HepG2 (cell line): ENCODE results near the gene BCL2L1. TPM values are rescaled to one million over a fixed set of nuclear protein-coding genes. Genes with fewer than 3 reads are reported as not detected.

Source experiments
- ATAC-seq: fragments of 200-7000 bp; cut with Tn5 transposase; 3 replicates; pipeline ENCODE4 v1.9.1; 2020; ENCODE audit warnings: mild to moderate bottlenecking, moderate library complexity
- BruUV-seq: library from RNA; stranded (reverse); fragments of 400-500 nt; replicated peaks from 2 replicates; lab custom pipeline; 2021; lab: Mats Ljungman, UMichigan
- CTCF ChIA-PET: fragments of 300-600 bp; formaldehyde crosslinking; extraction: SDS; loops from one replicate; lab custom pipeline; 2021; ENCODE audit warnings: low total read pairs, inconsistent platforms, low intra/inter-chr PET ratio; lab: Yijun Ruan, JAX
- POLR2A ChIA-PET: fragments of 350-600 bp; sonication (Branson Sonifier 250); formaldehyde crosslinking; loops from one replicate; lab custom pipeline; 2020; ENCODE audit warnings: antibody characterized with exemption, inconsistent platforms; lab: Yijun Ruan, JAX
- DNase-seq: peaks from one replicate; pipeline ENCODE4 v3.0.0-alpha.2; 2015; ENCODE audit warnings: low spot score
- FAIRE-seq: peaks from 3 replicates; lab custom pipeline; 2011; peaks lifted over from hg19 to GRCh38; lab: Jason Lieb, UNC
- H2AFZ ChIP-seq: one replicate; pipeline ENCODE4 v1.6.1; 2011; ENCODE audit warnings: low read length, inconsistent platforms
- H3K27ac ChIP-seq: fragments of 300-600 bp; 3 replicates; pipeline ENCODE4 v1.8.0; 2011; ENCODE audit warnings: mixed run types, mild to moderate bottlenecking, mixed read lengths, low read length, inconsistent platforms; ENCODE audit not compliant: insufficient read depth; ENCODE audit errors: extremely low read length
- H3K27me3 ChIP-seq, 2 experiments: fragments of 200-600 bp in 1 of 2; 2 replicates in 1 of 2; 3 replicates in 1 of 2; pipeline versions ENCODE4 v1.6.0 to v1.8.0; 2011; ENCODE audit warnings: low read length in 2 of 2, mild to moderate bottlenecking in 2 of 2, moderate library complexity in 2 of 2, inconsistent platforms in 1 of 2; ENCODE audit not compliant: insufficient read depth in 2 of 2, control insufficient read depth in 1 of 2
- H3K36me3 ChIP-seq, 2 experiments: fragments of 200-600 bp in 1 of 2; replicated peaks in 1 of 2; 2 replicates in 1 of 2; 3 replicates in 1 of 2; pipeline versions ENCODE4 v1.5.1 to v1.8.0; 2011; ENCODE audit warnings: low read length in 2 of 2, inconsistent platforms in 1 of 2; ENCODE audit not compliant: insufficient read depth in 2 of 2, control insufficient read depth in 1 of 2
- H3K4me1 ChIP-seq: 2 replicates; pipeline ENCODE4 v1.5.1; 2012; ENCODE audit warnings: low read length, inconsistent platforms; ENCODE audit not compliant: insufficient read depth
- H3K4me2 ChIP-seq: 2 replicates; pipeline ENCODE4 v1.6.0; 2011; ENCODE audit warnings: low read depth, low read length, inconsistent platforms
- H3K4me3 ChIP-seq, 3 experiments: fragments of 200-600 bp in 1 of 3; sonication (generic), shearing (Covaris generic) in 1 of 3; replicated peaks in 1 of 3; 2 replicates each; pipeline ENCODE4 v1.5.1; 2011 to 2016; ENCODE audit warnings: low read length in 3 of 3, inconsistent platforms in 2 of 3, low read depth in 2 of 3, mild to moderate bottlenecking in 2 of 3, control low read depth in 1 of 3, mixed read lengths in 1 of 3; ENCODE audit not compliant: insufficient read depth in 1 of 3
- H3K79me2 ChIP-seq: one replicate; pipeline ENCODE4 v1.6.1; 2011; ENCODE audit warnings: low read length, inconsistent platforms; ENCODE audit not compliant: insufficient read depth
- H3K9ac ChIP-seq: 2 replicates; pipeline ENCODE4 v1.6.0; 2011; ENCODE audit warnings: mild to moderate bottlenecking, low read depth, low read length, inconsistent platforms; ENCODE audit not compliant: insufficient read depth
- H3K9me3 ChIP-seq: 2 replicates; pipeline ENCODE4 v1.5.1; 2012; ENCODE audit warnings: mild to moderate bottlenecking, low read length
- H4K20me1 ChIP-seq: 2 replicates; pipeline ENCODE4 v1.6.0; 2011; ENCODE audit warnings: inconsistent platforms, mild to moderate bottlenecking, low read length, moderate library complexity; ENCODE audit not compliant: insufficient read depth
- AFF4 ChIP-seq: sonication (generic); formaldehyde crosslinking; IDR thresholded peaks from 2 replicates; pipeline ENCODE4 v1.4.0; 2020; ENCODE audit warnings: missing genetic modification reagents
- CBX5 ChIP-seq: sonication (generic); formaldehyde crosslinking; IDR thresholded peaks from 2 replicates; pipeline ENCODE4 v1.4.0; 2020; ENCODE audit warnings: missing genetic modification reagents, borderline replicate concordance
- HMG20B ChIP-seq: conservative IDR thresholded peaks from 2 replicates; pipeline ENCODE4 v1.6.1; 2016; ENCODE audit warnings: missing genetic modification reagents, missing compliant biosample characterization
- HOXA3 ChIP-seq: sonication (generic); formaldehyde crosslinking; IDR thresholded peaks from 2 replicates; pipeline ENCODE4 v1.5.0; 2020; ENCODE audit warnings: missing genetic modification reagents
- IRF1 ChIP-seq: sonication (generic); formaldehyde crosslinking; IDR thresholded peaks from 2 replicates; pipeline ENCODE4 v1.4.0; 2020; ENCODE audit warnings: low read depth, mild to moderate bottlenecking, missing genetic modification reagents
- IRF2 ChIP-seq: IDR thresholded peaks from 2 replicates; pipeline ENCODE4 v1.6.1; 2018; ENCODE audit warnings: missing genetic modification reagents, missing compliant biosample characterization
- ISX ChIP-seq: sonication (generic); formaldehyde crosslinking; conservative IDR thresholded peaks from 2 replicates; pipeline ENCODE4 v1.5.0; 2020; ENCODE audit warnings: missing genetic modification reagents
- POLR2A ChIP-seq, 2 experiments: IDR thresholded peaks; 2 replicates each; pipeline ENCODE4 v1.6.1; 2011; ENCODE audit warnings: low read depth in 2 of 2, low read length in 2 of 2, mild to moderate bottlenecking in 1 of 2, moderate library complexity in 1 of 2; ENCODE audit not compliant: insufficient read depth in 1 of 2
- TOE1 ChIP-seq: sonication (generic); formaldehyde crosslinking; IDR thresholded peaks from 2 replicates; pipeline ENCODE4 v1.4.0; 2020; ENCODE audit warnings: mild to moderate bottlenecking, missing genetic modification reagents
- ZNF33A ChIP-seq: sonication (generic); formaldehyde crosslinking; IDR thresholded peaks from 2 replicates; pipeline ENCODE4 v1.5.1; 2020; ENCODE audit warnings: missing genetic modification reagents, mild to moderate bottlenecking, moderate library complexity, borderline replicate concordance
- ZNF34 ChIP-seq: sonication (generic); formaldehyde crosslinking; IDR thresholded peaks from 2 replicates; pipeline ENCODE4 v1.4.0; 2020; ENCODE audit warnings: mild to moderate bottlenecking, missing genetic modification reagents, borderline replicate concordance
- ZNF558 ChIP-seq: sonication (generic); formaldehyde crosslinking; IDR thresholded peaks from 2 replicates; pipeline ENCODE4 v1.9.0; 2022; ENCODE audit warnings: mild to moderate bottlenecking, missing genetic modification reagents, borderline replicate concordance
- ZNF576 ChIP-seq: sonication (generic); formaldehyde crosslinking; IDR thresholded peaks from 2 replicates; pipeline ENCODE4 v1.4.0; 2020; ENCODE audit warnings: mild to moderate bottlenecking, missing genetic modification reagents
- ZNF605 ChIP-seq: sonication (generic); formaldehyde crosslinking; IDR thresholded peaks from 2 replicates; pipeline ENCODE4 v1.8.0; 2022; ENCODE audit warnings: mild to moderate bottlenecking, missing genetic modification reagents
- WGBS: methylation state at CpG from one replicate; pipeline ENCODE4 v1.1.6; 2017; ENCODE audit warnings: low lambda C conversion rate; 5-methylcytosine and 5-hydroxymethylcytosine counted together
- in situ Hi-C: cut with HindIII; loops from 2 replicates; pipeline ENCODE4 v1.10.0; 2017; ENCODE audit warnings: low pct_unique_long_range_greater_than_20kb; ENCODE audit not compliant: extremely low pct_ligation_motif_present
- intact Hi-C: fragments of 100-400 bp; cut with micrococcal nuclease; formaldehyde crosslinking; loops from one replicate; pipeline ENCODE4 v1.10.0; 2022; ENCODE audit not compliant: unreplicated experiment
- polyA plus RNA-seq, 8 experiments: library from polyadenylated mRNA; depleted of rRNA in 3 of 8; stranded (reverse) in 7 of 8; unstranded in 1 of 8; fragments of >200 nt; fragmentation: Illumina TruSeq in 4 of 8; extraction: Trizol in 4 of 8; gene quantifications; 2 replicates each; pipeline versions ENCODE4 v1.2.1 to v1.2.3, GENCODE V29; 2011 to 2016; ENCODE audit warnings: low read depth in 4 of 8, missing spikeins in 1 of 8, mixed read lengths in 1 of 8; ENCODE audit not compliant: insufficient read depth in 1 of 8
- total RNA-seq, 5 experiments: library from RNA; depleted of rRNA; stranded (reverse); fragments of >200 nt; fragmentation: Illumina TruSeq; extraction: Trizol; gene quantifications; 2 replicates each; pipeline ENCODE4 v1.2.3, GENCODE V29; 2016; ENCODE audit warnings: low read depth in 1 of 5

BCL2L1 gene
- total and polyA plus RNA-seq, 2 of the 13 experiments (the other 11 are each of a cell fraction or from before 2014, with no cell fraction given): 164 to 258 TPM

- TF ChIP-seq IRF2 (peak; percentile 20; the same call in 1 of the 2 replicates), POLR2A (IDR thresholded peaks at IDR 0.05; ENCODE audit: insufficient read depth in 1 of 2, low read depth in 2 of 2, low read length in 2 of 2) (peak; percentile 32 to 46; a peak in 2 of 4 replicates)
These were observed 3.6 kb downstream of the BCL2L1 start (continued) for GRCh38 chr20:31718952-31719643.

- Histone ChIP-seq H3K27me3 (no peaks in the 10 kb centered on the region; a peak in 1 of 5 replicates), H3K9me3 (no peaks in the 10 kb centered on the region), H2AFZ (no peak overlapping the region), H4K20me1 (peaks cover 7% of the 10 kb centered on the region; the same call in 1 of the 2 replicates), H3K4me1 (peaks cover 80% of the 10 kb centered on the region), H3K27ac (peak overlapping the region; percentile 38), H3K79me2 (peaks cover 98% of the 10 kb centered on the region), H3K4me3 (peak overlapping the region; percentile 45 to 50 (median 49)), H3K4me2 (peak overlapping the region; percentile 83), H3K9ac (peak overlapping the region; percentile 58), H3K36me3 (peaks cover 15 to 67% of the 10 kb centered on the region in 2 experiments)
- ChIA-PET POLR2A (interaction anchor here (1.0 to 33.2 kb wide), 5 partner anchors 10 to 113 kb away, joined by 3 to 2822 read pairs (median 643); partner anchors contain the start of gene ID1), CTCF (no interaction called here)
- no TSS peak for BruUV-seq
- FAIRE-seq: no peak
- no peak for DNase-seq
- no peak for ATAC-seq
- 69% methylated on average over 6 of the region's 6 CpGs for WGBS
- in situ Hi-C loops (no loop called here), intact Hi-C loops (loop anchor here (1.0 kb wide), 1 partner anchor 8 kb away; no protein-coding TSS in a partner anchor)
- TF ChIP-seq ZNF605 (CRISPR knock-in tag): peak; percentile 38; the same call in 1 of the 2 replicates
- no peak for TF ChIP-seq TOE1 (CRISPR knock-in tag)
- no peak for TF ChIP-seq ZNF34 (CRISPR knock-in tag)
- TF ChIP-seq ZNF558 (CRISPR knock-in tag): no peak
- no peak for TF ChIP-seq ZNF33A
- no peak for TF ChIP-seq CBX5 (CRISPR knock-in tag)
- TF ChIP-seq AFF4 (CRISPR knock-in tag): no peak
- no peak for TF ChIP-seq HMG20B (CRISPR knock-in tag)
- TF ChIP-seq HOXA3 (CRISPR knock-in tag): no peak
- TF ChIP-seq IRF1 (CRISPR knock-in tag): no peak
- no peak for TF ChIP-seq ISX (CRISPR knock-in tag)
- TF ChIP-seq ZNF576: no peak
These were observed 5.0 kb downstream of the BCL2L1 start for GRCh38 chr20:31717478-31718201.
